Brain microvascular endothelial cell (primary cell): ENCODE data around the gene CEP126.

ENCODE experiments used
- DNase-seq: peaks from one replicate; pipeline ENCODE4 v3.0.0-alpha.2; 2020
- H3K27ac ChIP-seq: fragments of 250-450 bp; sonication (Bioruptor Pico); 2 replicates; pipeline ENCODE4 v1.5.1; 2020; ENCODE audit warnings: mild to moderate bottlenecking, moderate library complexity
- H3K27me3 ChIP-seq: fragments of 250-450 bp; sonication (Bioruptor Pico); replicated peaks from 2 replicates; pipeline ENCODE4 v1.5.1; 2020; ENCODE audit warnings: mild to moderate bottlenecking
- H3K36me3 ChIP-seq: fragments of 250-450 bp; sonication (Bioruptor Pico); replicated peaks from 2 replicates; pipeline ENCODE4 v1.5.1; 2020; ENCODE audit warnings: mild to moderate bottlenecking
- H3K4me3 ChIP-seq: 2 replicates; pipeline ENCODE4 v1.5.1; 2011; ENCODE audit warnings: low read depth, mild to moderate bottlenecking, control low read depth, low read length, moderate library complexity
- in situ Hi-C: cut with HindIII; loops from 2 replicates; pipeline ENCODE4 v1.10.0; 2017; ENCODE audit warnings: low sequenced_read_pairs, low pct_ligation_motif_present
- TF ChIP-seq, protein P1 (sequence below): IDR thresholded peaks from 2 replicates; pipeline ENCODE4 v1.5.1; 2011; ENCODE audit warnings: low read depth, mild to moderate bottlenecking, moderate library complexity, low read length, control low read depth, inconsistent platforms; ENCODE audit errors: missing control alignments

The CEP126 gene

DNA sequence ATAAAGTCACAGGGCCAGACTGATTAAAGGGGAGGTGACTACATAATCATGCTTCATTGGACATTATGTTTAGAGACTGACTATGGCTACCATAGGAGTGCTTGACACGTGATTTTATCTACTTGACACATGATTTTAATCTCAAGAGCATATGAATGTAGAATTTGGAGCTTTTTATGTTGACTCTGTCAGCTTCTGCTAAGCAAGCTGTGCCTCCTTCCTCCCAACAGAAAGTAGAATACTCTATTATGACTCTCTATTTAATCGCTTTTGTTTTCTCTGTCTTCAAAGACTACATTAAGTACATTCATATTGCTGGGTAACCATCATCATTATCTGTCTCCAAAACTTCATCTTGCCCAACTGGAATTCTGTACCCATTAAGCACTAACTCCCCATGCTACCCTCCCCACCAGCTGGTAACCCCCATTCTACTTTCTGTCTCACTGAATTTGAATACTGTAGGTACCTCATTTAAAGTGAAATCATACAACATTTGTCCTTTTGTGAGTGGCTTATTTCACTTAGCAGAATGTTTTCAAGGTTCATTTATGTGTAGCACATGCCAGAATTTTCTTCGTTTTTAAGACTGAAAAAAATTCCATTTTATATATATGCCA lies 26.2 kb downstream of the CEP126 start:
- Histone ChIP-seq H3K36me3 (no peaks in the 10 kb centered on the region), H3K4me3 (no peak overlapping the region), H3K27ac (no peak overlapping the region), H3K27me3 (no peaks in the 10 kb centered on the region)
- in situ Hi-C loops = no loop called here
- TF ChIP-seq, protein P1, sequence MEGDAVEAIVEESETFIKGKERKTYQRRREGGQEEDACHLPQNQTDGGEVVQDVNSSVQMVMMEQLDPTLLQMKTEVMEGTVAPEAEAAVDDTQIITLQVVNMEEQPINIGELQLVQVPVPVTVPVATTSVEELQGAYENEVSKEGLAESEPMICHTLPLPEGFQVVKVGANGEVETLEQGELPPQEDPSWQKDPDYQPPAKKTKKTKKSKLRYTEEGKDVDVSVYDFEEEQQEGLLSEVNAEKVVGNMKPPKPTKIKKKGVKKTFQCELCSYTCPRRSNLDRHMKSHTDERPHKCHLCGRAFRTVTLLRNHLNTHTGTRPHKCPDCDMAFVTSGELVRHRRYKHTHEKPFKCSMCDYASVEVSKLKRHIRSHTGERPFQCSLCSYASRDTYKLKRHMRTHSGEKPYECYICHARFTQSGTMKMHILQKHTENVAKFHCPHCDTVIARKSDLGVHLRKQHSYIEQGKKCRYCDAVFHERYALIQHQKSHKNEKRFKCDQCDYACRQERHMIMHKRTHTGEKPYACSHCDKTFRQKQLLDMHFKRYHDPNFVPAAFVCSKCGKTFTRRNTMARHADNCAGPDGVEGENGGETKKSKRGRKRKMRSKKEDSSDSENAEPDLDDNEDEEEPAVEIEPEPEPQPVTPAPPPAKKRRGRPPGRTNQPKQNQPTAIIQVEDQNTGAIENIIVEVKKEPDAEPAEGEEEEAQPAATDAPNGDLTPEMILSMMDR = no peak
- DNase-seq = no peak

DNA sequence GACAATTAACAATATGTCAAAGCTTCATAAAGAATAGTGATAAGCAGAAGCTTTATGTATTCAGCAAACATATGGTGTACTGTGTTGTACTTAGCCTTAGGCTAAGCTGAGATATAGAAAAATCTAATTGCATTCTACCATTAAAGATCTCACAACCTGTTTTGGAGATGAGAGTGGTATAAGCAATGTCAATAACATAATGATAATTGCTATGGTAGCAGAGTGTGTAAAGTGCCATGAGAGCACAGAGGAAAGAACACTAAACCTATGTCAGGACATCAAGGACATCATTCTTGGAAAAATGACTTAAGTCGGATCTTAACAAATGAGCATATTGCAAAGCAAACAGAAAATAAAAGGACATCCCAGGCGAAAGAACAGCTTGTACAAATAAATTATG lies 30.1 kb downstream of the CEP126 start:
- DNase-seq = no peak
- H3K4me3 ChIP-seq = no peak overlapping the region
- H3K36me3 ChIP-seq = no peaks in the 10 kb centered on the region
- in situ Hi-C loops = no loop called here
- H3K27me3 ChIP-seq = no peaks in the 10 kb centered on the region
- TF ChIP-seq, protein P1 = no peak
- no peak overlapping the region for H3K27ac ChIP-seq

DNA sequence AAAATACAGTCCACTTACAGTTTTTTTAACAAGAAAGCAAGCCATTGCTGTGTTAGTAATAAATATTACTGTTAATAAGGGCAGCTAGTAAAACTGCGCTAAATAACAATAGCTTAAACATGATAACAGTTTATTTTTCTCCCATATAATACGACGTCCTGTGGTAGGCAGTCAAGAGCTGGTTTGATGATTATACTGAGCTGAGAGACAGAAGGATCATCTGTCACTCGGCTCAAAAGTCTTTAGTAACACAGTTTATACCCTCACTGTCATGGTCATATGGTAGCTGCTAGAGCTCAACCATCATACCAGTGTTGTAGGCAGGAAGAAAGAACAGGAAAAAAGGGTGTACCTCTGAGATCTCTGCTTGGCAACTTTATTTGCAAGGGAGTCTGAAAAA lies 30.6 kb downstream of the CEP126 start:
- DNase-seq = no peak
- H3K27ac ChIP-seq = no peak overlapping the region
- TF ChIP-seq, protein P1 = no peak
- no peak overlapping the region for H3K4me3 ChIP-seq
- no peaks in the 10 kb centered on the region for H3K36me3 ChIP-seq
- no peaks in the 10 kb centered on the region for H3K27me3 ChIP-seq
- in situ Hi-C loops = no loop called here

DNA sequence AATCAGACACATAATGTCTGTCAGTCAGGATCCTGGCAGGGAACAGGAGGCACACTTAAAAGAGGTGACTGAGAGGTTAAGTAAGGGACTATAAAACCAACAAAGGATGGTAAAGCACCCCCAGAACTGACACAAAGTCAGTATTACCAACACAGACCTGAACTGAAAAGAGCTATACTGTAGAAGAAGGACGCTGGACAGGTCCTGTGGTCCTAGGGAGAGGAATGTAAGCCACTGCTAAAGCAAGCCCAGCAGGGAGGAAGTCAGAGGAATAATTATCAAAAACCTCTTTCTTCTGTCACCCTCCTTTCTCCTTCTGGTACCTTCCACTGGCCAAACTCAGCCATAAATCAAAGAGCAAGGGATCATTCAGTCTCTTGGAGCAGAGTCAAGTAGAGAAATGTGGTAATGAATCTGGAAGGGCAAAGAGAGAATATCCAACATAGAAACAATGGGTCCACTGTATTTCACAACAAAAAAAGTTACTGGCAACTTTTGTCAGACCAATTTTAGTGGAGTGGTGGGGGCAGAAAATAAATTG lies 34.9 kb downstream of the CEP126 start:
- H3K36me3 ChIP-seq = no peaks in the 10 kb centered on the region
- no peak overlapping the region for H3K27ac ChIP-seq
- DNase-seq = no peak
- in situ Hi-C loops = no loop called here
- no peaks in the 10 kb centered on the region for H3K27me3 ChIP-seq
- H3K4me3 ChIP-seq = no peak overlapping the region
- TF ChIP-seq, protein P1 = no peak

DNA sequence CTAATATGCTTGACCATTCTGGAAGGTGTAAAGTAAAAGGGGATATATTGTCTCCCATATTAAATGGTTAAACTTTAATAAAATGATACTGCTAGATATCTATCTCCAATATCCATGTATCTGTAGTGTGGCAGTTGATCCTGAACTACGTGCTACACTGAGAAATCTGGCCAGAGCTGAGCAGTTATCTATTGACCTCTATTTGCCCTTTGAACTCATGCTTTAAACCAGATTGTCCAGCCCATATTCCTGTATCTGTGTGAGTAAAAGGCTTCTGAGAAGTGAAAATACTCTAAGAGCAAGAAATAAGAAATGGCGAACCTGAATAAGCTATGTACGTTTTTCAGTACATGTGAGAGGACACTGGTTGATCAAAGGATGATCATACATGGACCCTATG lies 40.5 kb downstream of the CEP126 start:
- DNase-seq = no peak
- TF ChIP-seq, protein P1 = no peak
- Histone ChIP-seq H3K27ac (no peak overlapping the region), H3K36me3 (no peaks in the 10 kb centered on the region), H3K27me3 (no peaks in the 10 kb centered on the region), H3K4me3 (no peak overlapping the region)
- in situ Hi-C loops = no loop called here

DNA sequence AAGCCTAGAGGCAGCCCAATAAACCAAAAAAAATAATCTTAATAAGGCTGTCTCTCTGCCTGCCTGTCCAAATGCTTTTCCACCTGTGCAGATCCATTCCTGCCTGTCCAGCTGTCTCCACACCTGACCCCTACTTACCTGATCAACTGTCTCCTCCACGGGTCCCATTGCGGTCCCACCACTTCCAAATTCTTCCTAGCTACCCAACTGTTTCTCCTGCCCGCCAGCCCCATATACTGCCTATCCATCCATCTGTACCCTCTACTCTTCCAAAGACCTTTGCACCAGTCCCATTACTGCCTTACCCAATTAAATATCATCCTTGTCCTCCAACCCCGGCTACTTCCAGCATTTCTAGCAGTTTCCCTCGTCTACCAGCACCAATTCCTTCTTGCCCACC lies 40.9 kb downstream of the CEP126 start:
- no peak overlapping the region for H3K27ac ChIP-seq
- DNase-seq = no peak
- in situ Hi-C loops = no loop called here
- H3K27me3 ChIP-seq = no peaks in the 10 kb centered on the region
- TF ChIP-seq, protein P1 = no peak
- H3K36me3 ChIP-seq = no peaks in the 10 kb centered on the region
- no peak overlapping the region for H3K4me3 ChIP-seq
